Tibial nerve (tissue), 4 donors: ENCODE measurements around the gene BAZ1B.

ENCODE experiments used
- CTCF ChIP-seq, 5 experiments: fragments of 200-600 bp in 3 of 5; fragments of 450-650 bp in 2 of 5; sonication (generic) in 3 of 5; IDR thresholded peaks; one replicate each; pipeline ENCODE4 v1.5.1; 2016 to 2019; ENCODE audit warnings: antibody characterized with exemption in 5 of 5, mild to moderate bottlenecking in 3 of 5, moderate library complexity in 2 of 5
- EP300 ChIP-seq, 2 donors: sonication (generic); formaldehyde crosslinking; IDR thresholded peaks; one replicate each; pipeline ENCODE4 v1.6.1; 2017; ENCODE audit warnings: antibody characterized with exemption in 2 of 2, mild to moderate bottlenecking in 1 of 2
- POLR2A ChIP-seq, 2 donors: fragments of 450-650 bp; IDR thresholded peaks; one replicate each; pipeline ENCODE4 v1.6.1; 2017; ENCODE audit warnings: antibody characterized with exemption in 2 of 2, mild to moderate bottlenecking in 2 of 2, moderate library complexity in 2 of 2

DNA sequence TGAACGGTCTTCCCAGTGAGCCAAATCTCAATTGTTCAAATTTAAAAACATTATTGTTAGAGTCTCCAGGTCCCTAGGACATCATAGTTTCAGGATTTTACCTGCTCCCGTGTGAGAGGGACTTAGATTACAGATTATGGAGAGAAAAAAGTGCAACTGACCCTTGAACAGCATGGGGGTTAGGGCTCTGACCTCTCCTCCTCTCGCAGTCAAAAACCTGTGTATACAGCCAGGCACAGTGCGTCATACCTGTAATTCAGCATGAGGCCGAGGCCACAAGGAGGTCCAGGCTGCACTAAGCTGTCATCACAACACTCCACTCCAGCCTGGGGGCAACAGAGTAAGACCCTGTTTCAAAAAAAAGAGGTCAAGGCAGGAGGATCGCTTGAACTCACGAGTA lies 25.5 kb downstream of the BAZ1B start:
- TF ChIP-seq CTCF (IDR thresholded peaks at IDR 0.05) (no peak), EP300 (IDR thresholded peaks at IDR 0.05) (no peak), POLR2A (IDR thresholded peaks at IDR 0.05) (no peak)
